Measurements from ENCODE around the gene MECR. TPM values are rescaled to one million over a fixed set of nuclear protein-coding genes. Genes with fewer than 3 reads are reported as not detected.

Gene MECR
- total RNA-seq, 4 donors from 2014 or later: 18.7 to 34.9 (median 20.1) TPM

GRCh38 chr1:29253180-29253579 is 22.4 kb upstream of the MECR start:
- TF ChIP-seq CTCF (IDR thresholded peaks at IDR 0.05; ENCODE audit: low read depth): no peak

GRCh38 chr1:29251164-29252124 is 20.7 kb upstream of the MECR start:
- TF ChIP-seq CTCF (IDR thresholded peaks at IDR 0.05; ENCODE audit: low read depth): no peak

- TF ChIP-seq CTCF (IDR thresholded peaks at IDR 0.05; ENCODE audit: low read depth): no peak
Measured at GRCh38 chr1:29249951-29250581, 19.3 kb upstream of the MECR start.

GRCh38 chr1:29249170-29249691 is 18.5 kb upstream of the MECR start:
- TF ChIP-seq CTCF (IDR thresholded peaks at IDR 0.05; ENCODE audit: low read depth): no peak

- no peak for TF ChIP-seq CTCF (IDR thresholded peaks at IDR 0.05; ENCODE audit: low read depth)
Measured at GRCh38 chr1:29248409-29248808, 17.7 kb upstream of the MECR start.

GRCh38 chr1:29247571-29248273 is 17.0 kb upstream of the MECR start:
- no peak for TF ChIP-seq CTCF (IDR thresholded peaks at IDR 0.05; ENCODE audit: low read depth)

All from subcutaneous adipose tissue (tissue), 4 donors.